Activated CD4-positive, alpha-beta memory T cell treated with anti-CD3 and anti-CD28 coated beads for 36 hours (primary cell): Measurements from ENCODE around the gene HOXC5. TPM values are rescaled to one million over a fixed set of nuclear protein-coding genes. Genes with fewer than 3 reads are reported as not detected.

Experiments
- CTCF ChIA-PET: fragments of 350-600 bp; sonication (Branson Sonifier 250); formaldehyde crosslinking; loops from one replicate; lab custom pipeline; 2021; ENCODE audit warnings: antibody characterized with exemption, inconsistent platforms; lab: Charles Lee
- POLR2A ChIA-PET: fragments of 350-600 bp; sonication (Branson Sonifier 250); formaldehyde crosslinking; loops from one replicate; lab custom pipeline; 2021; ENCODE audit warnings: antibody characterized with exemption; lab: Charles Lee
- DNase-seq: peaks from one replicate; pipeline ENCODE4 v3.0.0-alpha.2; 2020
- H3K27ac Mint-ChIP-seq: one replicate; pipeline ENCODE4 v1.8.0; 2021; ENCODE audit warnings: mixed read lengths
- H3K27me3 Mint-ChIP-seq: one replicate; pipeline ENCODE4 v1.8.0; 2021; ENCODE audit warnings: mixed read lengths
- H3K36me3 Mint-ChIP-seq: one replicate; pipeline ENCODE4 v1.8.0; 2021; ENCODE audit warnings: mixed read lengths
- H3K4me1 Mint-ChIP-seq: one replicate; pipeline ENCODE4 v1.8.0; 2021; ENCODE audit warnings: low read depth, mixed read lengths
- H3K4me3 Mint-ChIP-seq: one replicate; pipeline ENCODE4 v1.8.0; 2021; ENCODE audit warnings: mild to moderate bottlenecking, mixed read lengths
- H3K9me3 Mint-ChIP-seq: one replicate; pipeline ENCODE4 v1.8.0; 2021; ENCODE audit warnings: mixed read lengths
- intact Hi-C: fragments of 100-400 bp; cut with micrococcal nuclease; formaldehyde crosslinking; loops from one replicate; pipeline ENCODE4 v1.15.1; 2023
- total RNA-seq, 2 experiments: library from RNA; stranded (reverse); gene quantifications; one replicate each; pipeline ENCODE4 v1.2.3, GENCODE V29; 2021

The HOXC5 gene
- total RNA-seq, 2 experiments from 2014 or later: not detected

GRCh38 chr12:54024127-54024526 lies 8.7 kb upstream of the HOXC5 start:
- peaks cover 71% of the 10 kb centered on the region for H3K27me3 Mint-ChIP-seq
- H3K4me3 Mint-ChIP-seq: no peak overlapping the region
- ChIA-PET POLR2A (no interaction called here), CTCF (interaction anchor here (1.0 to 2.7 kb wide), 6 partner anchors 8 to 190 kb away, joined by 3 to 24 read pairs (median 6); partner anchors contain the start of genes HOXC5 and HOXC8)
- peaks cover 7% of the 10 kb centered on the region for H3K4me1 Mint-ChIP-seq
- no peaks in the 10 kb centered on the region for H3K9me3 Mint-ChIP-seq
- intact Hi-C loops: no loop called here
- DNase-seq: no peak
- no peaks in the 10 kb centered on the region for H3K36me3 Mint-ChIP-seq
- H3K27ac Mint-ChIP-seq: no peak overlapping the region

GRCh38 chr12:54024581-54025305 lies 8.1 kb upstream of the HOXC5 start:
- ChIA-PET POLR2A (no interaction called here), CTCF (interaction anchor here (1.3 to 1.6 kb wide), 4 partner anchors 40 to 181 kb away, joined by 3 to 6 read pairs (median 4); partner anchors contain the start of gene HOXC10)
- intact Hi-C loops: no loop called here
- DNase-seq: no peak
- no peaks in the 10 kb centered on the region for H3K36me3 Mint-ChIP-seq
- no peaks in the 10 kb centered on the region for H3K9me3 Mint-ChIP-seq
- peaks cover 72% of the 10 kb centered on the region for H3K27me3 Mint-ChIP-seq
- no peak overlapping the region for H3K4me3 Mint-ChIP-seq
- H3K27ac Mint-ChIP-seq: no peak overlapping the region
- H3K4me1 Mint-ChIP-seq: peaks cover 11% of the 10 kb centered on the region

- Mint-ChIP-seq H3K36me3 (no peaks in the 10 kb centered on the region), H3K27ac (no peak overlapping the region), H3K27me3 (peaks cover 73% of the 10 kb centered on the region), H3K4me3 (no peak overlapping the region), H3K4me1 (peaks cover 12% of the 10 kb centered on the region), H3K9me3 (no peaks in the 10 kb centered on the region)
- CTCF ChIA-PET: interaction anchor here (1.3 to 2.0 kb wide), 2 partner anchors 41 to 176 kb away, joined by 3 to 6 read pairs; partner anchors contain the start of gene HOXC10
- POLR2A ChIA-PET: no interaction called here
- intact Hi-C loops: no loop called here
- no peak for DNase-seq
These were observed 7.1 kb upstream of the HOXC5 start for GRCh38 chr12:54025499-54026405.

- H3K27me3 Mint-ChIP-seq: peaks cover 73% of the 10 kb centered on the region
- no peak overlapping the region for H3K4me3 Mint-ChIP-seq
- no peak overlapping the region for H3K27ac Mint-ChIP-seq
- H3K4me1 Mint-ChIP-seq: peaks cover 12% of the 10 kb centered on the region
- DNase-seq: no peak
- CTCF ChIA-PET: interaction anchor here (0.7 to 2.0 kb wide), 4 partner anchors 18 to 187 kb away, joined by 3 to 7 read pairs (median 6); partner anchors contain the start of gene HOXC8
- POLR2A ChIA-PET: no interaction called here
- H3K9me3 Mint-ChIP-seq: no peaks in the 10 kb centered on the region
- intact Hi-C loops: no loop called here
- no peaks in the 10 kb centered on the region for H3K36me3 Mint-ChIP-seq
These were observed 6.0 kb upstream of the HOXC5 start for GRCh38 chr12:54026640-54027441.

GRCh38 chr12:54027442-54027786 lies 5.4 kb upstream of the HOXC5 start:
- H3K9me3 Mint-ChIP-seq: no peaks in the 10 kb centered on the region
- no peaks in the 10 kb centered on the region for H3K36me3 Mint-ChIP-seq
- peaks cover 12% of the 10 kb centered on the region for H3K4me1 Mint-ChIP-seq
- no peak overlapping the region for H3K4me3 Mint-ChIP-seq
- CTCF ChIA-PET: interaction anchor here (0.7 to 2.0 kb wide), 5 partner anchors 18 to 187 kb away, joined by 3 to 7 read pairs (median 6); partner anchors contain the start of gene HOXC8
- H3K27me3 Mint-ChIP-seq: peaks cover 73% of the 10 kb centered on the region
- no peak for DNase-seq
- POLR2A ChIA-PET: no interaction called here
- intact Hi-C loops: no loop called here
- no peak overlapping the region for H3K27ac Mint-ChIP-seq

- Mint-ChIP-seq H3K4me3 (peak within 1 kb of the TSS; percentile 1), H3K27ac (no peak within 1 kb of the TSS), H3K9me3 (peaks cover 5% of the 10 kb centered on the region), H3K36me3 (peaks cover 3% of the 10 kb centered on the region), H3K4me1 (peaks cover 20% of the 10 kb centered on the region), H3K27me3 (peaks cover 74% of the 10 kb centered on the region)
- POLR2A ChIA-PET: no interaction called here
- intact Hi-C loops: no loop called here
- no peak for DNase-seq
- CTCF ChIA-PET: interaction anchor here (0.9 to 2.1 kb wide), 3 partner anchors 13 to 179 kb away, joined by 3 to 7 read pairs (median 3); no protein-coding TSS in a partner anchor
These were observed 4.3 kb upstream of the HOXC5 start, which contains the start of gene HOXC6 for GRCh38 chr12:54028314-54029201. Gene HOXC6, plus strand, starts transcription at chr12:54028440. Its CDS starts 82 bp downstream, at chr12:54028522.

- Mint-ChIP-seq H3K27ac (no peak overlapping the region), H3K4me3 (no peak overlapping the region), H3K9me3 (peaks cover 5% of the 10 kb centered on the region), H3K4me1 (peaks cover 25% of the 10 kb centered on the region), H3K27me3 (peaks cover 73% of the 10 kb centered on the region), H3K36me3 (peaks cover 3% of the 10 kb centered on the region)
- DNase-seq: no peak
- ChIA-PET POLR2A (no interaction called here), CTCF (interaction anchor here (0.8 to 4.6 kb wide), 4 partner anchors 13 to 178 kb away, joined by 3 to 81 read pairs (median 16); no protein-coding TSS in a partner anchor)
- intact Hi-C loops: loop anchor here (5.0 kb wide), 1 partner anchor 32 kb away; no protein-coding TSS in a partner anchor
These were observed 3.1 kb upstream of the HOXC5 start for GRCh38 chr12:54029529-54030441.

DNA sequence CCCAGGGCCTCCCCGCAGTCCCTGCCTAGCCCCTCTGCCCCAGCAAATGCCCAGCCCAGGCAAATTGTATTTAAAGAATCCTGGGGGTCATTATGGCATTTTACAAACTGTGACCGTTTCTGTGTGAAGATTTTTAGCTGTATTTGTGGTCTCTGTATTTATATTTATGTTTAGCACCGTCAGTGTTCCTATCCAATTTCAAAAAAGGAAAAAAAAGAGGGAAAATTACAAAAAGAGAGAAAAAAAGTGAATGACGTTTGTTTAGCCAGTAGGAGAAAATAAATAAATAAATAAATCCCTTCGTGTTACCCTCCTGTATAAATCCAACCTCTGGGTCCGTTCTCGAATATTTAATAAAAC lies 2.4 kb upstream of the HOXC5 start:
- Mint-ChIP-seq H3K9me3 (peaks cover 5% of the 10 kb centered on the region), H3K4me3 (no peak overlapping the region), H3K4me1 (peaks cover 25% of the 10 kb centered on the region), H3K27ac (no peak overlapping the region), H3K27me3 (peaks cover 73% of the 10 kb centered on the region), H3K36me3 (peaks cover 3% of the 10 kb centered on the region)
- no peak for DNase-seq
- ChIA-PET CTCF (interaction anchor here (0.8 to 4.6 kb wide), 4 partner anchors 13 to 170 kb away, joined by 3 to 81 read pairs (median 15); partner anchors contain the start of gene HOXC4), POLR2A (no interaction called here)
- intact Hi-C loops: loop anchor here (5.0 kb wide), 1 partner anchor 33 kb away; no protein-coding TSS in a partner anchor

DNA sequence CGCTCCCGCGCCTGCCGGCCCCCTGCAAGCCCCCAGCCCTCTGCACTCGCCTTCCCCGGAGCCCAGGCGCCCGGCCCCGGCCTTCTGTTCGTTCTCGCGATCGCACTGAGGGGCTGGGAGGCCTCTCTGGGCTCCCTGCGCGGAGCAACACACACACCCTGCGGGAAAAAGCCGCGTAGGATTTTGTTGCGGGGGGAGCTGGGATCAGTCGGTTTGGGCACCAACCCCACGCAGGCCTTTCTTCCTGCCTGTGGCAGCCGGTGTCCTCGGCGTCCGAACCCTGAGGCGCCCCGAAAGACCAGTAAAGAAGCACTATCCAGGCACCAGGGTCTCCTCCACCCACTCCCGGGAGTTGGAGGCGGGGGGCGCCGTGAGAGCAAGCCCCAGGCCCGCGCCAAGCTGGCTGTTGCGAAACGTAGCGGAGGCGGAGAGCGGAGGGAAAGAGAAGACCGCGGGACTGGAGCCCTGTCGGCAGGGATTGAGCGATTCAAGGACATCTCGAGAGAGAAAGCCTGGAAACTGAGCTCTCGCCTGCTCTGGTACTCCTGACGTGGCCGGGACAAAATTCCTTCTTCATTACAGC lies 1.9 kb upstream of the HOXC5 start:
- H3K4me1 Mint-ChIP-seq: peaks cover 25% of the 10 kb centered on the region
- ChIA-PET CTCF (interaction anchor here (0.8 to 4.6 kb wide), 9 partner anchors 8 to 170 kb away, joined by 3 to 81 read pairs (median 26); partner anchors contain the start of genes HOXC4 and SMUG1), POLR2A (no interaction called here)
- intact Hi-C loops: loop anchor here (5.0 kb wide), 1 partner anchor 34 kb away; no protein-coding TSS in a partner anchor
- H3K27me3 Mint-ChIP-seq: peaks cover 73% of the 10 kb centered on the region
- H3K27ac Mint-ChIP-seq: no peak overlapping the region
- H3K9me3 Mint-ChIP-seq: peaks cover 5% of the 10 kb centered on the region
- H3K4me3 Mint-ChIP-seq: no peak overlapping the region
- peaks cover 3% of the 10 kb centered on the region for H3K36me3 Mint-ChIP-seq
- DNase-seq: no peak
